HG02938 (cell line): ENCODE results near the gene FSCN2.
"Not testable (repeated sequence)": the region's sequence is repeated elsewhere in the genome, so short reads cannot be mapped to it uniquely, and the experiment has no call there.

Source experiments
- ATAC-seq: cut with Tn5 transposase; IDR thresholded peaks from one replicate; pipeline ENCODE4 v1.9.1; 2021; ENCODE audit warnings: mild to moderate bottlenecking, moderate library complexity; ENCODE audit not compliant: unreplicated experiment

FSCN2 gene

DNA sequence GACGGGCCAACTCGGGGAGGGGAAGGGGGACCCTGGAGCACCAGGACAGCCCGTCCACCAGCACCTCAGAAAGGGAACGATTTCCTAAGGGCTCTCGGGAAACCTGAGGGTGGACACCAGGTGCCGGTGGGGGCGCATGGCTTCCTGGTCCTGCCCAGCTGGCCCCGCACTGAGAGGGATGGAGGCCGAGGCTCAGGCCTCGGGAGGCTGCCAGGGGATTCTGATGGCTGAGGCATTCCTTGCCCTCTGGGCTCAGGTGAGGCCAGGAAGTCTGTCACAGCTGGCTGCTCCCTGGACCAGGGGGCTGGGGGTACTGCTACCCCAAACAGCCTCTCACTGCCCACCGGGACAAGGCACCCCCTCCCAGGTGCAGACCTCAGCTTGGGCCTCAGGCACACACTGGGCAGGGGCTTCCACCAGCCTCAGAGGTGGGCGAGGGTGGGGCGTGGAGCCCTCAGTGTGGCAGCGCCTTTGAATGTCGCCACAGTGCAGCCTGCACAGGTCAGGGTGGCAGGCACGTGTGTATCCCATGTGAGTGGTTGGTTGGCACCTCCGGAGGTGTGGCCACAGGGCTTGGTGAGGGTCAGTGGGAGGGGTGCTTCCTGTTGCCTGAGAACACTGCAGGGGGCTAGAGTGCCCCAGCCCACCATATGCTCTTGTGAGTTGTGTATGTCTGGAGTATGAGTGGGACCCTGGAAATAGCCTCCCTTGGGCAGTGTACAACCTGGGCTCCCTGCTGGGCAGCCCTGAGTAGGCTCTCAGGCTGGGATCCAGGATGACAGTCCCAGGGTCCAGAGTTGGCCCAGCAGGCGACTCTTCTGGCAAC is 3.9 kb upstream of the FSCN2 start:
- no peak for ATAC-seq

DNA sequence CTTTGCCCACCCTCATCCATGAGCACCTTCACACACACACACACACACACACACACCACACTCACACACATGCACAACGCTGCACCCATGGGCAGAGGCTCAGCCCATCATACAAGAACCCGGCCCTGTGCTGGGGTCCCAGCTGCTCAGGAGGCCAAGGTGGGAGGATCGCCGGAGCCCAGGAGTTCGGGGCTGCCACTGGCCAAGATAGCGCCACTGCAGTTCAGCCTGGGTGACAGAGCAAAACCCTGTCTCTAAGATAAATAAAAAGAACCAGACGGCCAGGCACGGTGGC is 3.4 kb upstream of the FSCN2 start:
- ATAC-seq = no peak

DNA sequence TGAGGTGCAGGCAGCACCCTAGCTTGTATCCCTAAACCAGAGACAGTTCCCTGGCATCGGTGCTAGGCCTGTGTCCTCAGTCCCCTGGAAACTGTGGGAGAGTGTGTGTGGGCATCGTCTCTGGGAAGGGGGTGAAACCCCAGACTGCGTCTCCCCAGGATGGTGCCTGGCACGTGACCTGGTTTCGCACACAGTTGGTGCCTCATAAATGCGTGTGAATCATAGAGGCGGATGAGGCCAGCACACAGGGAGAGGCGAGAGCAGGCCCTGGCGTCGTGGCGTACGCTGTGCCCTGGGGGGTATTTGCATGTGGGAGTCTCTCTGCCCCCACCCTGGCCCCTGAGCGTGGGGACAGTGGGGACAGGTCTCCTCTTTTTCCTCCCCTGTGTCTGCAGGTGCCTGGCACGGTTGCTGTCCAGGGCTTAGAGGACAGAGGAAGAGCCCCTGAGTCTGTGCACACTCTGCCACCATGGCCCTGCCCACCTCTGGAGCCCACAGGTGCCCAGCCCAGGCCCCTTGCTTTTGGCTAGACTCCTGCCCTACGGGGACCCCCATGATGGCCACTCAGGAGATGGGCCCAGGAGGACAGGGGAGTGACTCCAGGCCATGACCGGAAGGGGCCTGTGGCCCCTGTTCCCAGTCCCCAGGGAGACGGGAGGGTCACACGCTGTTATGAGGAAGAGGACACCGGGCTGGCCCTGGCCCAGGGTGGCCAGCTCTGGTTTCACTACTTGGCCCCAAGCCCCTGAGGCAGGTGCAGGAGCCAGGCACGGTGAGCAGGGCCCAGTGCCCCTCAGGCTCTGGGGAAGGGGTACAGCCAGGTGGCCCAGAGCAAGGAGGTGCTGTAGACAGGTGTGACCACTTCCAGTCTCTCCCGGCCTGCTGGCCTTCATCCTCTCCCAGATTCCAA is 1.3 kb upstream of the FSCN2 start:
- no peak for ATAC-seq

DNA sequence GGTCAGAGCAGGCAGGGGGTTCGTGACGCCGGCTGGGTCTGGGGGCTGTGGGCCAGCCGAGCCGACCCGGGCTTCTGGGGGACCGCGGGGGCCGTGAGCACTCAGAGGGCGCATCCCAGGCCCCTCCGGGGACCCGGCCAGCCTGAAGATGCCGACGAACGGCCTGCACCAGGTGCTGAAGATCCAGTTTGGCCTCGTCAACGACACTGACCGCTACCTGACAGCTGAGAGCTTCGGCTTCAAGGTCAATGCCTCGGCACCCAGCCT is 140 bp downstream of the FSCN2 start:
- no peak for ATAC-seq

DNA sequence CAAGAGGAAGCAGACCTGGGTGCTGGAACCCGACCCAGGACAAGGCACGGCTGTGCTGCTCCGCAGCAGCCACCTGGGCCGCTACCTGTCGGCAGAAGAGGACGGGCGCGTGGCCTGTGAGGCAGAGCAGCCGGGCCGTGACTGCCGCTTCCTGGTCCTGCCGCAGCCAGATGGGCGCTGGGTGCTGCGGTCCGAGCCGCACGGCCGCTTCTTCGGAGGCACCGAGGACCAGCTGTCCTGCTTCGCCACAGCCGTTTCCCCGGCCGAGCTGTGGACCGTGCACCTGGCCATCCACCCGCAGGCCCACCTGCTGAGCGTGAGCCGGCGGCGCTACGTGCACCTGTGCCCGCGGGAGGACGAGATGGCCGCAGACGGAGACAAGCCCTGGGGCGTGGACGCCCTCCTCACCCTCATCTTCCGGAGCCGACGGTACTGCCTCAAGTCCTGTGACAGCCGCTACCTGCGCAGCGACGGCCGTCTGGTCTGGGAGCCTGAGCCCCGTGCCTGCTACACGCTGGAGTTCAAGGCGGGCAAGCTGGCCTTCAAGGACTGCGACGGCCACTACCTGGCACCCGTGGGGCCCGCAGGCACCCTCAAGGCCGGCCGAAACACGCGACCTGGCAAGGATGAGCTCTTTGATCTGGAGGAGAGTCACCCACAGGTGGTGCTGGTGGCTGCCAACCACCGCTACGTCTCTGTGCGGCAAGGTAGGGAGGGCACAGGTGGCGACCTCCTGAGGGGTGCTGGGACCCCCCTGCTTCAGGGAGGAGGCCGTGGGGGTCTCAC is 667 bp downstream of the FSCN2 start:
- no peak for ATAC-seq

DNA sequence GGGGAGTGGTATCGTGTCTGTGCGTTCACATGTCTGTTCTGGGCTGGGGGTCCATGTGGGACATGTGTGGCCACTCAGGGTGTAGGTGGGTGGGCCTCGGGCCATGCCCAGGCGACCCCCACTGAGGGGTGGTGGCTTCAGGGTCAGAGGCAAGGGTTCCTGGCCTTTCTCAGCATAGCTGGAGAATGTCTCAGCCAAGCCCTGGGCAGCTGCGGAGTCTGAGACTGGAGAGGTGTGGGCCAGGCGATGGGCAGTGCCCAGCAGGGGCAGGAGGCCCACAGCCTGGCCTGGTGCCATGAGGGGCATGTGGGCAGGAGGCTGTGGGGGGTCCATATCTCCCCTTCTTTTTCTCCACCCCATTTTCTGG is 1.2 kb downstream of the FSCN2 start:
- ATAC-seq = no peak

DNA sequence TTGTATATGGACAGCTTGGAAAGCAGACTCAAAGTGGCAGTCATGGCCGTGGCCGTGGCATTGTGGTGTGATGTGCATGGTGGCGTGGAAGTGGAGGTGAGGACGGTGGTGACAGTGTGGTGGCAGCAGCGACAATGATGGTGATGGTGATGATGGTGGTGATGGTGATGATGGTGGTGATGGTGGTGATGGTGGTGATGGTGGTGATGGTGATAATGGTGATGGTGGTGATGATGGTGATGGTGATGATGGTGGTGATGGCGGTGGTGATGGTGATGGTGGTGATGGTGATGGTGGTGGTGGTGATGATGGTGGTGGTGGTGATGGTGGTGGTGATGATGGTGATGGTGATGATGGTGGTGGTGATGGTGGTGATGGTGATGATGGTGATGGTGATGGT is 2.8 kb downstream of the FSCN2 start:
- not testable (repeated sequence) for ATAC-seq

DNA sequence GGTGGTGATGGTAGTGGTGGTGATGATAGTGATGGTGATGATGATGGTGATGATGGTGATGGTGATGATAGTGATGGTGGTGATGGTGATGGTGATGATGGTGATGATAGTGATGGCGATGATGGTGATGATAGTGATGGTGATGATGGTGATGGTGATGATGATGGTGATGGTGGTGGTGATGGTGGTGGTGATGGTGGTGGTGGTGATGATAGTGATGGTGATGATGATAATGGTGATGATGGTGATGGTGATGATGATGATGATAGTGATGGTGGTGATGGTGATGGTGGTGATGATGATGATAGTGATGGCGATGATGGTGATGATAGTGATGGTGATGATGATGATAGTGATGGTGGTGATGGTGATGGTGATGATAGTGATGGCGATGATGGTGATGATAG is 3.8 kb downstream of the FSCN2 start:
- not testable (repeated sequence) for ATAC-seq

DNA sequence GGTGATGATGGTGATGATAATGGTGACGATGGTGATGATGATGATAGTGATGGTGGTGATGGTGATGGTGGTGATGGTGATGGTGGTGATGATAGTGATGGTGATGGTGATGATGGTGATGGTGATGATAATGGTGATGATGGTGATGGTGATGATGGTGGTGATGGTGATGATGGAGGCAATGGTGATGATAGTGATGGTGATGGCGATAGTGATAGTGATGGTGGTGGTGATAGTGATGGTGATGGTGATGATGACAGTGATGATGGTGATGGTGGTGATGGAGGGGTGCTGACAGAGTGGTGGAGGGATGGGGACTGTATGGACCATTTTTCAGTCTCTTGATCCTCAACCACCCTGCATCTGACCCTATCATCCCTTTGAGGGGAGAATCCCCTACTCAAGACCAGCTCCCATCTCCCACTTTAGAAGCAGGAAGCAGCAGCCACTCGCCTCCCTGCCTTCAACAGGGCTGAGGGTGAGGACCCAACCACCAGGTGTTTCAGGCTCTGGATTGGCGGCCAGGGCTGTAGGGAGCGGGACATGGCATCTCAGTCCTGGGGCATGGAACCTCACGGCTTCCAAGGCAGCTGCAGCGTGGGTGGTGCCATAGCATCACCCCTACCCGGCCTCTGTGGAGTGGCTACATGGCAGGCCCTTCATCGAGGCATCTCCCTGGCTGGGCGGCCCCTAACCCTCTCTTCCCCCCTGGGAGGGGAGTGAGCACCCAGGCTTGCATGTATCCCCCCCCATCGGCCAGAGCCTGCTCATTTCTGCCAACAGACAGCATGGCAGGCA is 4.5 kb downstream of the FSCN2 start:
- no peak for ATAC-seq

DNA sequence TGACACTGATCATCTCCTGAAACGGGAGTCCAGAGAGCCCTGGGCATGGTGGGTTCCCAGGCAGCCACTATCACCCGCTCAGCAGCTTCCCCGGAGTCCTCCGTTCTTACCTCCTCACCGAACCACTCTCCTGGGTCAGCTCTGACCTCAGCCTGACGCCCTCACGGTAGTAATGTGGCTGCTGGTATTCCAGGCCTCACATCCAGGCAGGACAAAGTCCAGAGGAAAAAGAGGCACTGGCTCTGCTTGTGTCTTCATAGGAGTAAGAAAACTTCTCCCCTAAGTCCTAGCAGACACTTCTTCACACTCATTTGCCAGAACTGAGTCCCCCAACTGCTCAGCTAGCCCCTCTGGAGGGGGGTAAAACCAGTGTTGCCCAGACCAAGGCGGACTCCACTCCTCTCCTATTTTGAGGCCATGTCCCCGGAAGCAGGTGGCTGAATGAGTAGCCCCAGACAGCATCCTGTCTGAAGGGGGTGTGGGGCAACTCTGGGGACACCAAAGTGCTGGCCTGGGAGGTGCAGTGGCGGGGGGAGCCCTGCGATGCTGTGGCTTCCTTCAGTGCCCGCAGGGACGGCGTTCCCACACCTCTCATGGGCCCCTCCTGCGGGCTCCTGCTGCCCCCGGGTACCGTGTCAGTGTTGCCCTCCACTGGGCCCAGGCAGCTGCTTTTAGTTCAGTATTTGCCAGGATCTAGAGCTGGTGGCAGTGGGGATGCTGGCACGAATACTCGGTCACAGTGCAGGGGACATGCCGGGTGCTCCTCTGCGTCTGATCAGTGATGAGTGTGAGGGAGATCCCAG is 5.4 kb downstream of the FSCN2 start:
- ATAC-seq = no peak

DNA sequence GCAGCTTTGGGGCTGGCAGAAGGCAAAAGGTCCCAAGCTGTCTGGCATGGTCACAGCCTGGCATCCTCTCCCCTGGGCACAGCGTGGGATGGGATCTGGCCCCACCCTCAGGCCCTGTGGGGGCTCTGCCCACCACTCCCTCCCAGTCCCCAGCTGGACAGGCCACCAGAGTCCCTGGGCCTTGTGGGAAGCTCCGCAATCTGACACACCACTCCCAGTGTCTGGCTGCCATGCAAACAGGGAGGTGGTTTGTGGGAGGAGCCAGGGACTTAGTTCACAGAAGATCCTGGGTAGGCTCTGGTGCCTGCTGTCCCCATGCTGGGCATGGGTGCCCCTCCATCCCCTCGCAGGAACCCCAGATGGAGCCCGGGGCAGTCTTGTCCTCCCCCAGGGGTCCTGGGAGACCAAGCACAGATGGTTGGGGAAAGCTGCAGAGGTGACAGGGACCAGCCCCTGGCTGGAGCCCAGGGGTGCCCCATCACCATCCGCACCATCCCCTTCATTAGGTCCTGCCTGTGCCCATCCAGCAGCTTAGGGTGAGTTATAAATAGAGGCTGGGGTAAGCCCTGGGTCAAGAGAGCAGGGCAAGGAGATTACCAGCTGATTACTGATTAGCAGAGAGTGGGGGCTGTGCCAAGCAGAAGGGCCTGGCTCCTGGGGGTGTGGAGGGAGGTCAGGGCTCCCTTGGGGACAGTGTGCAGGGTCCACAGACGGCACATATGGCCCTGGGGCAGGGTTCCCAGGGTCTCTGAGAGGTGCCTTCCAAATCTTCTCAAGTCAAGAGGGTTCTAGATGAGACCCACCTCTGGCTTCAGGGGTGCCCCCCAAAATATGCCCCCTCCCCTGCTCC is 6.2 kb downstream of the FSCN2 start:
- ATAC-seq = no peak

DNA sequence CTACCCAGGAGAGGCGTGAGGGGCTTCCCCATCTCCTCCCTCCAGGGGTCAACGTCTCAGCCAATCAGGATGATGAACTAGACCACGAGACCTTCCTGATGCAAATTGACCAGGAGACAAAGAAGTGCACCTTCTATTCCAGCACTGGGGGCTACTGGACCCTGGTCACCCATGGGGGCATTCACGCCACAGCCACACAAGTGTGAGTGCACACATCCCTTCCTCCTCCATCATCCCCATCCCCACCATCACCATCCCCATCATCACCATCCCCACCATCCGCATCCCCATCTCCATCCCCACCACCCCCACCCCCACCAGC is 6.8 kb downstream of the FSCN2 start:
- no peak for ATAC-seq

DNA sequence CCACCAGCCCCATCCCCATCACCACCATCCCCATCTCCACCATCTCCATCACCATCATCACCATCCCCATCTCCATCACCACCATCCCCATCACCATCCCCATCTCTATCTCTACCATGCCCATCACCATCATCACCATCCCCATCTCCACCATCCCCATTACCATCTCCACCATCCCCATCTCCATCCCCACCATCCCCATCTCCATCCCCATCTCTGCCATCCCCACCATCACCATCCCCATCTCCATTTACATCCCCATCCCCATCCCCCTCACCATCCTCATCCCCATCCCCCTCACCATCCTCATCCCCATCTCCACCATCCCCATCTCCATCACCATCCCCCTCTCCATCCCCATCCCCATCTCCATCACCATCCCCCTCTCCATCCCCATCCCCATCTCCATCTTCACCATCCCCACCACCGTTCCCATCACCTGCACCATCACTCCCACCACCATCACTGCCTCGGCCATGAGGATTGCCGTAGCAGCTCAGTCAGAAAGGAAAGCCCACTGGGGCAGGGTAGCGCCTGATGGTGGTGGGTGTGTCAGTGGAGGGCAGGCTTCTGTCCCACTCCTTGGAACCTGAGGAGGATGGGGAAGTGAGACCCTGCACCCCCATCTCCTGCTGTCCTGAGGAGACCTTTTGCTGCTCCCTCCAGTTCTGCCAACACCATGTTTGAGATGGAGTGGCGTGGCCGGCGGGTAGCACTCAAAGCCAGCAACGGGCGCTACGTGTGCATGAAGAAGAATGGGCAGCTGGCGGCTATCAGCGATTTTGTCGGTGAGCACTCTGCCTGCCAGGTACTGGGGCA is 7.5 kb downstream of the FSCN2 start:
- no peak for ATAC-seq

DNA sequence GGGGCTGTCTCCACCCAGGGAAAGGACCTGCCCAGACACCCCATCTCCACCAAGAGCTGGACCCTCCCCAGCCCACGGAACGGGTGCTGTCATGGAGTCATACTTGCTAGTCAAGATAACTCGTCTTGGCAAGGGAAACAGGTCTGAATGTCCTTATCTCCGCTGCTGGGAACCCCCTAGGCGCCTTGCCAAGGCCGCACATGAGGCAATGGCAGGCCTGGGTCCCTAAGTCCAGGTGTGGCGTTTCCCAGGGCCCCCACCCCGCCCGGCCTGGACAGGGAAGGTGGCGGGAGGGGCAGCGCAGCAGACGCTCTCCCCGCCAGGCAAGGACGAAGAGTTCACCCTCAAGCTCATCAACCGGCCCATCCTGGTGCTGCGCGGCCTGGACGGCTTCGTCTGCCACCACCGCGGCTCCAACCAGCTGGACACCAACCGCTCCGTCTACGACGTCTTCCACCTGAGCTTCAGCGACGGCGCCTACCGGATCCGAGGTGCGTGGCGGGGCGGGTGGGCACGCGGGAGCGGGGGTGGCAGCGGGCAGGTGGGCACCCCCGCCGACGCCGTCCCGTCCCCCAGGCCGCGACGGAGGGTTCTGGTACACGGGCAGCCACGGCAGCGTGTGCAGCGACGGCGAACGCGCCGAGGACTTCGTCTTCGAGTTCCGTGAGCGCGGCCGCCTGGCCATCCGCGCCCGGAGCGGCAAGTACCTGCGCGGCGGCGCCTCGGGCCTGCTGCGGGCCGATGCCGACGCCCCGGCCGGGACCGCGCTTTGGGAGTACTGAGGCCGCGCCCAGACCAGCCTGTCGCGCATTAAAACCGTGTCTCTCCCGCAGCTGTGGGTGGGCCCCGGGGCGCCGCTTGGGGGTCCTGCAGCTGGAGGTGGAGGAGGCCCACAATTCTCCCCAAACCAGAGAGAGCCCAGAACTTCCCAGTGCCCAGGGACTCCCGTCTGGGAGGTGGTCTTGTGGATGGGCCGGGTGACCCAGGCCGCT is 8.4 kb downstream of the FSCN2 start:
- no peak for ATAC-seq

DNA sequence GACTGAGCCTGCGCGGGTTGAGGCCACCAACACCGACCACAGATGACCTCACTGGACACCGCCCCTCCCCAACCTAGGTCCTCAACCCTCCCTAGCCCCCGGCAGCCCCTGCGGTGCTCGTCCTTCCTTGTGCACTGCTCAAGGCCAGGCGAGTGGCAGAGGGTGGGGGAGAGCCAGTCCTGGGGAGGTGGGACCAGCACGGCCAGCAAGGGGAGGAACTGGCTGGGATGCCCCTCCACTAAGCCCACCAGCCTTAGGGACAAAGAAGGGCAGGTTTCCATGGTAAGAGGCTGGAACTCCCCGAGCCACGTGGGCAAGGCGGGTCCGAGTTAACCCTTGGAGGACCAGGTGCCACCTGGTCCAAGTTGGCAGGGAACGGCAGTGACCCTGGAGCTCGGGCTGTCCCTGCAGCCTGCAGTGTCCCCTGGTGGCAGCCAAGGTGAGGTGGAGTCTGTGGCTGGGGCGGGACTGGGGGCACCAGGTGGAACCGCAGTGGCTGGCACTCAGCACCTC is 9.2 kb downstream of the FSCN2 start:
- ATAC-seq = no peak

DNA sequence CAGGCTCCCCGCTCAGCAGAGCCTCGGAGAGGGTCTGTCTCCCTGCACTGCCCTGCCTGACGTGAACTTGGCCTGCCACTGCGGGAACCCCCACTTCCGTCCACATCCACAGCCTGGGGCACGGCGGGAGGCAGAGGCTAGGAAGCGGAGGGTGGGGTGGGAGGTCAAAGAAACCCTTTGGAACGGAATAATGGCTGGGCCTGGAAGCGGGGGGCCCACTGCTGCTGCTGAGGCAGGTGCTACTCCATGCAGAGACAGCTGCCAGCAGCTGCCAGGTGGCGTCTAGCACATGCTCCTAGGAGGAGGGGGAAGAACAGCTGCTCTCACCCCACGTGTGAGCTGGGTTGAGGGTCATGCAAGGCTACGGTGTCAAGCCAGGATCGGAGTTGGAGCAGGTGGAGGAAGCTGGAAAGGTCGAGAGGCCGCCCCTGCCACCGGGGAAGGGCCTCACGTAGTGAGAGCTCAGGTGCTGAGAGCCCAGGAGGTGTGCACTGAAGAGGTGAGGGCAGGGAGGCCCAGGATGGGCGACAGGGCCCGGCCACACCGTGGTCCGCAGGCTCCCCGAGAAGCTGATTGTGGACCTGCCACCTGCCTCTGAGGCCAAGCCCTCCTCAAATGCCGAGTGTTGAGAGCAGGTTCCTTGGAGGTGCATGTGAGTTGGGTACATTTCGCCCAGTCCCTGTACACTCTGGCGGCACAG is 9.8 kb downstream of the FSCN2 start:
- no peak for ATAC-seq
